ENCODE data around the gene NPAS2. TPM values are rescaled to one million over a fixed set of nuclear protein-coding genes. Genes with fewer than 3 reads are reported as not detected.
A peak's percentile ranks its signal among the peaks of the same experiment; 100 is the strongest.

The NPAS2 gene
- total RNA-seq, 4 donors from 2014 or later = 63.0 to 134 (median 115) TPM

- Histone ChIP-seq H3K36me3 (no peaks in the 10 kb centered on the region), H3K27me3 (no peaks in the 10 kb centered on the region), H3K9me3 (no peaks in the 10 kb centered on the region), H3K4me1 (peaks cover 4 to 40% (median 23%) of the 10 kb centered on the region in 4 donors), H3K4me3 (peak overlapping the region in 1 of 4 donors; percentile 2), H3K27ac (peak overlapping the region; percentile 71 to 82 (median 80))
- no peak for TF ChIP-seq POLR2A (IDR thresholded peaks at IDR 0.05)
- TF ChIP-seq EP300 (IDR thresholded peaks at IDR 0.05; ENCODE audit: low read depth) = peak; percentile 31
- TF ChIP-seq CTCF (IDR thresholded peaks at IDR 0.05) = no peak
- peak in 2 of 3 donors; percentile 61 to 72 for TF ChIP-seq POLR2AphosphoS5 (IDR thresholded peaks at IDR 0.05)
- 34 to 35% methylated on average over 3 to 4 of the region's 4 CpGs for WGBS, 2 donors (ENCODE audit: low coverage in 1 of 2)
- intact Hi-C loops (cut with DNase I; ENCODE audit: low total_unique reads) (no loop called here), in situ Hi-C loops (cut with MboI; ENCODE audit: low pct_ligation_motif_present in 1 of 4, low pct_unique_long_range_greater_than_20kb in 1 of 4, low sequenced_read_pairs in 3 of 4) (no loop called here)
- DNase-seq = no peak
These were observed 6.4 kb upstream of the NPAS2 start for GRCh38 chr2:100813527-100813926.

- Histone ChIP-seq H3K27ac (peak overlapping the region; percentile 71 to 82 (median 80)), H3K27me3 (no peaks in the 10 kb centered on the region), H3K4me3 (peak overlapping the region in 1 of 4 donors; percentile 2), H3K9me3 (no peaks in the 10 kb centered on the region), H3K36me3 (no peaks in the 10 kb centered on the region), H3K4me1 (peaks cover 4 to 42% (median 23%) of the 10 kb centered on the region in 4 donors)
- no peak for DNase-seq
- 37 to 59% methylated on average over 3 of the region's 3 CpGs for WGBS, 2 donors (ENCODE audit: low coverage in 1 of 2)
- no peak for TF ChIP-seq CTCF (IDR thresholded peaks at IDR 0.05)
- TF ChIP-seq POLR2AphosphoS5 (IDR thresholded peaks at IDR 0.05) = no peak
- no peak for TF ChIP-seq EP300 (IDR thresholded peaks at IDR 0.05; ENCODE audit: low read depth)
- no peak for TF ChIP-seq POLR2A (IDR thresholded peaks at IDR 0.05)
- intact Hi-C loops (cut with DNase I; ENCODE audit: low total_unique reads) (no loop called here), in situ Hi-C loops (cut with MboI; ENCODE audit: low pct_ligation_motif_present in 1 of 4, low pct_unique_long_range_greater_than_20kb in 1 of 4, low sequenced_read_pairs in 3 of 4) (no loop called here)
These were observed 5.9 kb upstream of the NPAS2 start for GRCh38 chr2:100814043-100814442.

- TF ChIP-seq CTCF (IDR thresholded peaks at IDR 0.05) = no peak
- TF ChIP-seq EP300 (IDR thresholded peaks at IDR 0.05; ENCODE audit: low read depth) = no peak
- peak in 2 of 3 donors; percentile 47 to 73 for TF ChIP-seq POLR2AphosphoS5 (IDR thresholded peaks at IDR 0.05)
- TF ChIP-seq POLR2A (IDR thresholded peaks at IDR 0.05) = peak; percentile 15
- WGBS, 2 donors (ENCODE audit: low coverage in 1 of 2) = 20 to 40% methylated on average over 2 to 3 of the region's 3 CpGs
- H3K4me1 ChIP-seq = peaks cover 4 to 42% (median 25%) of the 10 kb centered on the region in 4 donors
- no peaks in the 10 kb centered on the region for H3K9me3 ChIP-seq
- H3K27ac ChIP-seq = peak overlapping the region; percentile 71 to 82 (median 80)
- peak overlapping the region in 1 of 4 donors; percentile 2 for H3K4me3 ChIP-seq
- intact Hi-C loops (cut with DNase I; ENCODE audit: low total_unique reads) (no loop called here), in situ Hi-C loops (cut with MboI; ENCODE audit: low pct_ligation_motif_present in 1 of 4, low pct_unique_long_range_greater_than_20kb in 1 of 4, low sequenced_read_pairs in 3 of 4) (no loop called here)
- no peaks in the 10 kb centered on the region for H3K27me3 ChIP-seq
- no peaks in the 10 kb centered on the region for H3K36me3 ChIP-seq
- peak; percentile 85 for DNase-seq
These were observed 5.5 kb upstream of the NPAS2 start for GRCh38 chr2:100814453-100814852.

- WGBS, 2 donors (ENCODE audit: low coverage in 1 of 2) = 71 to 86% methylated on average over 3 to 7 of the region's 7 CpGs
- H3K9me3 ChIP-seq = no peaks in the 10 kb centered on the region
- intact Hi-C loops (cut with DNase I; ENCODE audit: low total_unique reads) = no loop called here
- H3K27me3 ChIP-seq = no peaks in the 10 kb centered on the region
- H3K36me3 ChIP-seq = no peaks in the 10 kb centered on the region
- peak overlapping the region; percentile 90 to 94 (median 92) for H3K27ac ChIP-seq
- DNase-seq = no peak
- peaks cover 4 to 57% (median 32%) of the 10 kb centered on the region in 4 donors for H3K4me1 ChIP-seq
- H3K4me3 ChIP-seq = no peak overlapping the region
- in situ Hi-C loops (cut with MboI; ENCODE audit: low pct_ligation_motif_present in 1 of 4, low pct_unique_long_range_greater_than_20kb in 1 of 4, low sequenced_read_pairs in 3 of 4) = no loop called here
- TF ChIP-seq CTCF (IDR thresholded peaks at IDR 0.05) (no peak), EP300 (IDR thresholded peaks at IDR 0.05; ENCODE audit: low read depth) (no peak), POLR2AphosphoS5 (IDR thresholded peaks at IDR 0.05) (no peak), POLR2A (IDR thresholded peaks at IDR 0.05) (no peak)
These were observed 2.5 kb upstream of the NPAS2 start for GRCh38 chr2:100817388-100817985.

Data from transverse colon (tissue), 4 donors.